K562 (cell line): Measurements from ENCODE around the gene ADM5. TPM values are rescaled to one million over a fixed set of nuclear protein-coding genes. Genes with fewer than 3 reads are reported as not detected.

Experiments used
- ATAC-seq: fragments of 200-7000 bp; cut with Tn5 transposase; 3 replicates; pipeline ENCODE4 v1.9.1; 2020; ENCODE audit warnings: moderate library complexity
- BruUV-seq: library from RNA; stranded (reverse); fragments of 400-500 nt; replicated peaks from 2 replicates; lab custom pipeline; 2021; lab: Mats Ljungman, UMichigan
- CTCF ChIA-PET: fragments of 300-600 bp; formaldehyde crosslinking; extraction: SDS; loops from one replicate; lab custom pipeline; 2021; ENCODE audit warnings: low intra/inter-chr PET ratio; lab: Yijun Ruan, JAX
- POLR2A ChIA-PET: fragments of 300-600, 350-650 bp; sonication (Branson Sonifier 250); formaldehyde crosslinking; extraction: SDS; loops from one replicate; lab custom pipeline; 2021; ENCODE audit warnings: antibody characterized with exemption, inconsistent platforms; lab: Yijun Ruan, JAX
- DNase-seq, 4 experiments: peaks; one replicate each; pipeline versions ENCODE4 v3.0.0 to v3.0.0-alpha.2; 2011 to 2018; ENCODE audit warnings: low spot score in 3 of 4, mixed read lengths in 3 of 4; ENCODE audit errors: extremely low read depth in 1 of 4
- FAIRE-seq: peaks from 2 replicates; lab custom pipeline; 2011; peaks lifted over from hg19 to GRCh38; lab: Jason Lieb, UNC
- H2AFZ ChIP-seq: 2 replicates; pipeline ENCODE4 v1.6.0; 2011; ENCODE audit warnings: low read depth, low read length, control low read depth, inconsistent platforms
- H3K27ac ChIP-seq: fragments of 200-600 bp; 3 replicates; pipeline ENCODE4 v1.8.0; 2011; ENCODE audit warnings: low read depth, mild to moderate bottlenecking, control low read depth, inconsistent platforms, low read length, moderate library complexity, mixed read lengths; ENCODE audit errors: extremely low read depth
- H3K27me3 ChIP-seq, 2 experiments: fragments of 300-600 bp in 1 of 2; 2 replicates in 1 of 2; 3 replicates in 1 of 2; pipeline versions ENCODE4 v1.6.0 to v1.8.0; 2011; ENCODE audit warnings: inconsistent platforms in 2 of 2, low read length in 2 of 2, mild to moderate bottlenecking in 1 of 2, mixed read lengths in 1 of 2, moderate library complexity in 1 of 2; ENCODE audit not compliant: control insufficient read depth in 2 of 2, insufficient read depth in 2 of 2
- H3K36me3 ChIP-seq: fragments of 300-600 bp; 3 replicates; pipeline ENCODE4 v1.8.0; 2011; ENCODE audit warnings: mild to moderate bottlenecking, low read length, inconsistent platforms; ENCODE audit not compliant: control insufficient read depth, insufficient read depth
- H3K4me1 ChIP-seq, 2 experiments: fragments of 200-600 bp in 1 of 2; replicated peaks in 1 of 2; 2 replicates in 1 of 2; 3 replicates in 1 of 2; pipeline versions ENCODE4 v1.5.1 to v1.8.0; 2011; ENCODE audit warnings: inconsistent platforms in 2 of 2, low read length in 2 of 2, mild to moderate bottlenecking in 1 of 2, mixed read lengths in 1 of 2, moderate library complexity in 1 of 2; ENCODE audit not compliant: control insufficient read depth in 2 of 2, insufficient read depth in 2 of 2
- H3K4me2 ChIP-seq: 2 replicates; pipeline ENCODE4 v1.6.1; 2011; ENCODE audit warnings: low read length, control low read depth, inconsistent platforms, mixed read lengths; ENCODE audit not compliant: insufficient read depth
- H3K4me3 ChIP-seq: fragments of 200-600 bp; sonication (generic), shearing (Covaris generic); 2 replicates; pipeline ENCODE4 v1.5.1; 2016; ENCODE audit warnings: control low read depth, inconsistent platforms
- H3K79me2 ChIP-seq: fragments of 200-600 bp; 3 replicates; pipeline ENCODE4 v1.8.0; 2011; ENCODE audit warnings: low read length, inconsistent platforms; ENCODE audit not compliant: control insufficient read depth, insufficient read depth
- H3K9ac ChIP-seq, 2 experiments: 2 replicates each; pipeline versions ENCODE4 v1.6.0 to v1.6.1; 2011; ENCODE audit warnings: low read depth in 2 of 2, low read length in 2 of 2, control low read depth in 1 of 2, inconsistent platforms in 1 of 2, mild to moderate bottlenecking in 1 of 2, mixed read lengths in 1 of 2; ENCODE audit not compliant: insufficient read depth in 1 of 2
- H3K9me1 ChIP-seq: one replicate; pipeline ENCODE4 v1.6.0; 2011; ENCODE audit warnings: inconsistent platforms, mild to moderate bottlenecking, low read length, moderate library complexity; ENCODE audit not compliant: control insufficient read depth, insufficient read depth
- H3K9me3 ChIP-seq: replicated peaks from 2 replicates; pipeline ENCODE4 v1.5.1; 2011; ENCODE audit warnings: low read depth, low read length, inconsistent platforms; ENCODE audit not compliant: control insufficient read depth, insufficient read depth
- H4K20me1 ChIP-seq: replicated peaks from 2 replicates; pipeline ENCODE4 v1.6.1; 2011; ENCODE audit warnings: low read length, inconsistent platforms, mixed read lengths; ENCODE audit not compliant: control insufficient read depth, insufficient read depth
- ADNP ChIP-seq: fragments of 200-800 bp; sonication (Bioruptor generic); IDR thresholded peaks from 2 replicates; pipeline ENCODE4 v1.6.1; 2016; ENCODE audit warnings: missing genetic modification characterization, missing compliant biosample characterization
- COPS2 ChIP-seq: fragments of 450-650 bp; conservative IDR thresholded peaks from 2 replicates; pipeline ENCODE4 v1.6.1; 2016; ENCODE audit warnings: mild to moderate bottlenecking, moderate library complexity
- CXXC5 ChIP-seq: fragments of 250-450 bp; sonication (Bioruptor Pico); IDR thresholded peaks from 2 replicates; pipeline ENCODE4 v1.8.0; 2022; ENCODE audit warnings: inconsistent platforms, mild to moderate bottlenecking, moderate library complexity
- ESRRB ChIP-seq: fragments of 250-450 bp; sonication (Bioruptor Pico); IDR thresholded peaks from 2 replicates; pipeline ENCODE4 v1.5.0; 2020; ENCODE audit warnings: mild to moderate bottlenecking, moderate library complexity, borderline replicate concordance
- FOXA1 ChIP-seq: fragments of 450-650 bp; IDR thresholded peaks from 2 replicates; pipeline ENCODE4 v1.6.1; 2016; ENCODE audit warnings: mild to moderate bottlenecking, borderline replicate concordance
- HBP1 ChIP-seq: fragments of 450-650 bp; formaldehyde crosslinking; IDR thresholded peaks from 2 replicates; pipeline ENCODE4 v1.4.0; 2022; ENCODE audit warnings: missing genetic modification characterization
- SIRT6 ChIP-seq: IDR thresholded peaks from one replicate; pipeline ENCODE4 v1.6.1; 2012; ENCODE audit warnings: low read depth, mild to moderate bottlenecking, control low read depth, inconsistent platforms, low read length, moderate library complexity
- STAT5B ChIP-seq: fragments of 250-450 bp; sonication (Bioruptor Pico); IDR thresholded peaks from 2 replicates; pipeline ENCODE4 v1.8.0; 2021; ENCODE audit warnings: mild to moderate bottlenecking, inconsistent platforms
- WGBS: fragments of 100-300 bp; shearing (Covaris generic); methylation state at CpG from one replicate; pipeline ENCODE4 v1.1.6; 2016; ENCODE audit warnings: low coverage, mixed read lengths; ENCODE audit not compliant: insufficient coverage; ENCODE audit errors: missing lambda C conversion rate; 5-methylcytosine and 5-hydroxymethylcytosine counted together
- in situ Hi-C: fragments of 300-500 bp; cut with MboI; formaldehyde crosslinking; loops from 4 replicates; pipeline ENCODE4 v1.15.0; 2018; ENCODE audit warnings: inconsistent platforms, mixed read lengths
- intact Hi-C: fragments of 100-400 bp; cut with micrococcal nuclease; formaldehyde crosslinking; loops from 2 replicates; pipeline ENCODE4 v1.14.2; 2022
- polyA plus RNA-seq, 8 experiments: library from polyadenylated mRNA; depleted of rRNA in 4 of 8; stranded (reverse) in 5 of 8; unstranded in 3 of 8; fragments of >200 nt; fragmentation: Nextera tagmentation in 2 of 8; fragmentation: Illumina TruSeq in 1 of 8; extraction: Ambion mirVana in 2 of 8; extraction: Trizol in 1 of 8; gene quantifications; 2 replicates each; pipeline versions ENCODE4 v1.2.1 to v1.2.3, GENCODE V29; 2011 to 2014; ENCODE audit warnings: inconsistent platforms in 1 of 8, missing spikeins in 1 of 8
- total RNA-seq, 7 experiments: library from RNA; depleted of rRNA in 6 of 7; stranded (reverse); fragments of >200 nt in 6 of 7; fragmentation: Illumina TruSeq in 2 of 7; extraction: Trizol in 2 of 7; gene quantifications; 2 replicates each; pipeline versions ENCODE4 v1.2.1 to v1.2.3, GENCODE V29; 2011 to 2021; ENCODE audit warnings: low replicate concordance in 1 of 7
- TF ChIP-seq, protein P1 (sequence below): fragments of 450-650 bp; formaldehyde crosslinking; conservative IDR thresholded peaks from 2 replicates; pipeline ENCODE4 v1.4.0; 2022; ENCODE audit warnings: mild to moderate bottlenecking, missing genetic modification characterization

ADM5 gene
- total and polyA plus RNA-seq, 9 of the 15 experiments (the other 6 are each of a cell fraction or from before 2014, with no cell fraction given): 0.13 to 8.4 (median 2.0) TPM; not detected in 1

- TF ChIP-seq ESRRB (CRISPR knock-in tag) (no peak), FOXA1 (no peak)
Measured at GRCh38 chr19:49727217-49728030, 38.0 kb downstream of the ADM5 start (continued).

DNA sequence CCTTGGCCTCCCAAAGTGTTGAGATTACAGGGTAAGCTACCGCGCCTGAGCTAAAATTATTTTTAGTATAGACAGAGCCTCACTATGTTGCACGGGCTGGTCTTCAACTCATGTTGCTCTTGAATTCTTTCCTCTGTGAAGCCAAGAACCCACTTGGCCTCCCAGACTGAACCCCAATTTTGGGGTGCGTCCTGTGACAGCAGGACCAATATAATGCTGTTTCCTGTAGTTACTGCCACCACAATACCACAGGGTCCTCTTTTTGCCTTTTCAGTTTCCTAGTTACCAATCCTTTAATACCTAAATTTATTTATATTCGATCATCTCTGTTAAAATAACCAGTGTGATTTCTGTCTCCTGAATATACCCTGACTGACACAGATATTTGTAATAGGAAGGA lies 40.8 kb downstream of the ADM5 start:
- no peaks in the 10 kb centered on the region for H3K9me1 ChIP-seq
- H3K4me3 ChIP-seq: no peak overlapping the region
- H3K79me2 ChIP-seq: no peaks in the 10 kb centered on the region
- no peak for ATAC-seq
- POLR2A ChIA-PET: interaction anchor here (0.6 to 0.9 kb wide), 3 partner anchors 13 to 1765 kb away, joined by 3 to 8 read pairs (median 3); no protein-coding TSS in a partner anchor
- no peak overlapping the region for H3K9ac ChIP-seq
- no peak overlapping the region for H3K27ac ChIP-seq
- WGBS: 55% methylated on average over 5 of the region's 5 CpGs
- no peak for DNase-seq
- no peaks in the 10 kb centered on the region for H3K9me3 ChIP-seq
- CTCF ChIA-PET: no interaction called here
- in situ Hi-C loops: no loop called here
- H3K27me3 ChIP-seq: no peaks in the 10 kb centered on the region
- intact Hi-C loops: no loop called here
- no peak overlapping the region for H3K4me2 ChIP-seq
- H2AFZ ChIP-seq: no peak overlapping the region
- BruUV-seq: no TSS peak
- H4K20me1 ChIP-seq: no peaks in the 10 kb centered on the region
- H3K36me3 ChIP-seq: 0 out of 3 replicates have a peak, but pooled peaks cover 2% of the 10 kb centered on the region
- no peak for FAIRE-seq
- peaks cover 0 to 8% of the 10 kb centered on the region in 2 experiments; a peak in 4 of 5 replicates for H3K4me1 ChIP-seq
- TF ChIP-seq ADNP (tag) (no peak), CXXC5 (CRISPR knock-in tag) (no peak), STAT5B (no peak), COPS2 (no peak), HBP1 (CRISPR knock-in tag) (no peak), SIRT6 (no peak)
- TF ChIP-seq, protein P1, sequence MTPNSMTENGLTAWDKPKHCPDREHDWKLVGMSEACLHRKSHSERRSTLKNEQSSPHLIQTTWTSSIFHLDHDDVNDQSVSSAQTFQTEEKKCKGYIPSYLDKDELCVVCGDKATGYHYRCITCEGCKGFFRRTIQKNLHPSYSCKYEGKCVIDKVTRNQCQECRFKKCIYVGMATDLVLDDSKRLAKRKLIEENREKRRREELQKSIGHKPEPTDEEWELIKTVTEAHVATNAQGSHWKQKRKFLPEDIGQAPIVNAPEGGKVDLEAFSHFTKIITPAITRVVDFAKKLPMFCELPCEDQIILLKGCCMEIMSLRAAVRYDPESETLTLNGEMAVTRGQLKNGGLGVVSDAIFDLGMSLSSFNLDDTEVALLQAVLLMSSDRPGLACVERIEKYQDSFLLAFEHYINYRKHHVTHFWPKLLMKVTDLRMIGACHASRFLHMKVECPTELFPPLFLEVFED (CRISPR knock-in tag): no peak
- TF ChIP-seq, all 486 proteins: peak for 0
